HUES6 (cell line): ENCODE data around the gene CNNM4.

ENCODE experiments used
- H3K27ac ChIP-seq: 2 replicates; pipeline ENCODE4 v1.7.0; 2013; ENCODE audit warnings: low read depth, mild to moderate bottlenecking, low read length, inconsistent platforms
- H3K27me3 ChIP-seq: 2 replicates; pipeline ENCODE4 v1.6.1; 2013; ENCODE audit warnings: low read length; ENCODE audit not compliant: control insufficient read depth, insufficient read depth
- H3K36me3 ChIP-seq: 2 replicates; pipeline ENCODE4 v1.6.1; 2013; ENCODE audit warnings: low read length; ENCODE audit not compliant: control insufficient read depth, insufficient read depth
- H3K4me1 ChIP-seq: 2 replicates; pipeline ENCODE4 v1.6.1; 2013; ENCODE audit warnings: low read length; ENCODE audit not compliant: control insufficient read depth, insufficient read depth
- H3K4me3 ChIP-seq: 2 replicates; pipeline ENCODE4 v1.5.1; 2013; ENCODE audit warnings: low read depth, low read length
- H3K9ac ChIP-seq: one replicate; pipeline ENCODE4 v1.6.1; 2013; ENCODE audit warnings: mild to moderate bottlenecking, low read length
- H3K9me3 ChIP-seq: 2 replicates; pipeline ENCODE4 v1.6.1; 2013; ENCODE audit warnings: low read depth, low read length; ENCODE audit not compliant: control insufficient read depth, insufficient read depth

The CNNM4 gene

DNA sequence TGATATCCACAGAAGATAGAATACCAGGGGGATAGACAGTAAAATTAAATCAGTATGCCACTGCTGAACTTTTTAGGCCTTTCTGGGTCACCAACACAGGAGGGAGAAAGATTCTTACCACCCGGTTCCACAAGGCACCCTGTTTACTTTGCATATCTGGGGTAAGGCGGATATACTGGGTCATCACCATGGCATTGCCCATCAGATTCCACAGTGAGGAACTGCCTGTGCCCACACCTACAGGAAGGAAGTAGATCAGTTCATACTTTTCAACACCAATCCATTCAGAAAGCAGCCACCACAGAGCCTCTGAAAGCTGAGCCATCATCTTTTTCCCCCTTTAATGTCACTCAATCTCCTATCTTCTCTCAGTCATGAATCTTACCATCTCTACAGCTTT lies 22.9 kb upstream of the CNNM4 start:
- H3K4me1 ChIP-seq = peaks cover 3% of the 10 kb centered on the region

GRCh38 chr2:96739076-96739632 lies 21.5 kb upstream of the CNNM4 start:
- Histone ChIP-seq H3K27ac (peak overlapping the region; percentile 56; the same call in 1 of the 2 replicates), H3K9ac (peak overlapping the region; percentile 84), H3K4me1 (peaks cover 3% of the 10 kb centered on the region), H3K27me3 (no peaks in the 10 kb centered on the region), H3K4me3 (peak overlapping the region; percentile 97), H3K36me3 (peaks cover 34% of the 10 kb centered on the region), H3K9me3 (no peaks in the 10 kb centered on the region)

More for the DNA sequence above, 22.9 kb upstream of the CNNM4 start:
- Histone ChIP-seq H3K4me3 (no peak overlapping the region), H3K36me3 (peaks cover 47% of the 10 kb centered on the region), H3K9me3 (no peaks in the 10 kb centered on the region), H3K9ac (no peak overlapping the region), H3K27me3 (no peaks in the 10 kb centered on the region), H3K27ac (no peak overlapping the region)

DNA sequence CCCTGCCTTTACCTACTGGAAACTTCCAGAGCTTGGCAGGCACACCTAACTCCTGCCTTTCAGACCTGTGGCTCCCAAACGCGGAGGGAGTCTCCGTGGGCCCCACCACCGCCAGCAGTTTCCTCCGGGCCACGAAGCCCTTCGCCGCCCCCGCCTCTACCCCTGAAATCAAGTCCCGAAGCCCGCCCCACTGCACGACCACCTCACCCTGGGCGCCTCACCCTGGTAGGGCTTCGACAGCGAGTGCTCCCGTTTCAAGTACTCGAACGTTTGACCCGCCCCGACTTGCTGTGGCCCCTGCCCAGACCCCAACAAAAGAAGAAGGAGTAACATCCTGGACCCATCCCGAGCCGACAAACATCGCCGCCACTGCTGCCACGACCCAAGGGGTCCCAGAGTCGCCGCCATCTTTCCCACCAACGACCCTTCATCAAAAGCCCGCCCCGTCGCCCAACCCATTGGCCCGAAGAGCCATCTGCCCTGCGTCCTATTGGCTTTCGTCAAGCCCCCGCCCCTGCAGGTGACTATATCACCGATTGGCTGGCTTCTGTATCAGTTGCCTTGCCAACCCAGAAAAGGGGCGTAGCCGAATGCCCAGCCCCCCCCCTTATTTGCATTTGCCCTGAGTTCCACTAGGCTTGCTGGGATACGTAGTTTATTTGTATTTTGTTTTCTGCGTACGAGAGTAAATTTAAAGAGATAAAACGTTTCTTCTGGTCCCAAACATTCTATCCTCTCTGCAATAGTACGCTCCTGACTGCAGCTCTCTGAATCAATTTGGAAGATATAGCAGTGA lies 20.9 kb upstream of the CNNM4 start, which contains the start of gene LMAN2L:
Gene LMAN2L, minus strand, starts transcription at position 432 of the 796 bp plus-strand sequence. Its CDS starts 24 bp downstream, at position 408.
- Histone ChIP-seq H3K36me3 (peaks cover 27% of the 10 kb centered on the region), H3K9me3 (no peaks in the 10 kb centered on the region), H3K4me1 (peaks cover 3% of the 10 kb centered on the region), H3K27me3 (no peaks in the 10 kb centered on the region), H3K27ac (peak within 1 kb of the TSS; percentile 56; the same call in 1 of the 2 replicates), H3K4me3 (peak within 1 kb of the TSS; percentile 97), H3K9ac (peak within 1 kb of the TSS; percentile 84)

GRCh38 chr2:96747061-96747617 lies 13.6 kb upstream of the CNNM4 start:
- H3K9me3 ChIP-seq = no peaks in the 10 kb centered on the region
- H3K27ac ChIP-seq = no peak overlapping the region
- H3K36me3 ChIP-seq = no peaks in the 10 kb centered on the region
- H3K27me3 ChIP-seq = no peaks in the 10 kb centered on the region
- no peak overlapping the region for H3K9ac ChIP-seq
- H3K4me1 ChIP-seq = no peaks in the 10 kb centered on the region
- no peak overlapping the region for H3K4me3 ChIP-seq

DNA sequence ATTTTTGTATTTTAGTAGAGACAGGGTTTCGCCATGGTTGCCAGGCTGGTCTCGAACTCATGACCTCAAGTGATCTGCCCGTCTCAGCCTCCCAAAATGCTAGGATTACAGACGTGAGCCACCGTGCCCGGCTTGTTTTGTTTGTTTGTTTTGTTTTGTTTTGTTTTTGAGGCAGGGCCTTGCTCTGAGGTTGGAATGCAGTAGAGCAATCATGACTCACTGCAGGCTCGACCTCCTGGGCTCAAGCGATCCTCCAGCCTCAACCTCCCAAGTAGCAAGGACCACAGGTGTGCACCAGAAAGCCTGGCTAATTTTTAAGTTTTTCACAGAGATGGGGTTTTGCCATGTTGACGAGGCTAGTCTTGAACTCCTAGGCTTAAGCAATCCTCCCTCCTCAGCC lies 8.9 kb upstream of the CNNM4 start:
- H3K9me3 ChIP-seq = no peaks in the 10 kb centered on the region
- H3K4me1 ChIP-seq = no peaks in the 10 kb centered on the region
- H3K27me3 ChIP-seq = no peaks in the 10 kb centered on the region
- H3K4me3 ChIP-seq = no peak overlapping the region
- H3K27ac ChIP-seq = no peak overlapping the region
- H3K9ac ChIP-seq = no peak overlapping the region
- no peaks in the 10 kb centered on the region for H3K36me3 ChIP-seq

DNA sequence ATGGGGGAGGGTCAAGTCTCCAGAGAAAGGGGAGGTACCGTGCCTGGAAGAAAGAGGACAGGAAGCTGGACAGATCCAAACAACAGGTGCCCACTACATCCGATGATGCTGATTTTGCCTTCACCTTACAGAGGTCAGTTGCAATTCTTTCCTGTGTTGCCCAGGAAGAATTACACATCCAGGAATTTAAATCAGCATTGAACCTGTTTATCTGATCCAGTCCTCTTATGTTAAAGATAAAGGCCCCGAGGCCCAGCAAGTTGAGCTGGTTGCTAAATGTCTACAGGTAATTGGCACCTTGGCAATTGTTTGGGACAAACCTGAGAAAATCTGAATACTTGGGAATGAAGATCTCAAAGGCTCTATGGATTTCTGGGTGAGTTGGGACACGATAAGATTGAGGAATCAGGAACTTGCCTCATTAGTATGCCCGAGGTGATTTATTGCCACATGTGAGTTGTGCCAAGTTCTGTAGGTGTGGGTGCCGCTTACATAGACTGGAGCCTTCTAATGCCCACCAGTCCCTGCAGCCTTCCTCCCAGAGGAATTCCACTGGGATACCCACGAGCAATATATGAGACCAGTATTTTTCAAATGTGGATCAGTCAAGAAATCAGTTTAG lies 6.9 kb upstream of the CNNM4 start:
- peaks cover under 1% of the 10 kb centered on the region; the same call in 1 of the 2 replicates for H3K4me1 ChIP-seq
- H3K4me3 ChIP-seq = no peak overlapping the region
- H3K36me3 ChIP-seq = no peaks in the 10 kb centered on the region
- no peaks in the 10 kb centered on the region for H3K9me3 ChIP-seq
- no peak overlapping the region for H3K9ac ChIP-seq
- H3K27me3 ChIP-seq = no peaks in the 10 kb centered on the region
- H3K27ac ChIP-seq = no peak overlapping the region

DNA sequence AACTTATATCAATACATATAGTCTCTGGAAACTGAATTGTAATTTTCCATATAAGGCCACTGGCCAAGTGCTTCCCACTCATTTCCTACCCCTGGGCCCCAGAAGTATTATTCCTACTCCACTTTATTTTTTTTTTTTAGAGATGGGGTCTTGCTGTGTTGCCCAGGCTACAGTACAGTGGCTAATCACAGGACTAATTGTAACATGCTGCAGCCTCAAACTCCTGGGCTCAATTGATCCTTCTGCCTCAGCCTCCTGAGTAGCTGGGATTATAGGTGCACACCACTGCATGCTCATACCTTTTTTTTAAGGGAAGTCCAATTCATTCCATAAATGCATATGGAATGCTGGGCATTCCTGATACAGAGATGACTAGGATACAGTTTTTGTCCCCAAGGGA lies 6.4 kb upstream of the CNNM4 start:
- H3K9me3 ChIP-seq = no peaks in the 10 kb centered on the region

GRCh38 chr2:96756788-96757476 lies 3.8 kb upstream of the CNNM4 start:
- Histone ChIP-seq H3K27ac (no peak overlapping the region), H3K9ac (no peak overlapping the region), H3K4me3 (no peak overlapping the region), H3K9me3 (no peaks in the 10 kb centered on the region), H3K36me3 (no peaks in the 10 kb centered on the region), H3K4me1 (peaks cover 26% of the 10 kb centered on the region), H3K27me3 (peaks cover 4% of the 10 kb centered on the region; the same call in 1 of the 2 replicates)

More for the DNA sequence above, 6.4 kb upstream of the CNNM4 start:
- Histone ChIP-seq H3K4me3 (no peak overlapping the region), H3K27ac (no peak overlapping the region), H3K27me3 (no peaks in the 10 kb centered on the region), H3K4me1 (peaks cover 6% of the 10 kb centered on the region), H3K36me3 (no peaks in the 10 kb centered on the region), H3K9ac (no peak overlapping the region)

DNA sequence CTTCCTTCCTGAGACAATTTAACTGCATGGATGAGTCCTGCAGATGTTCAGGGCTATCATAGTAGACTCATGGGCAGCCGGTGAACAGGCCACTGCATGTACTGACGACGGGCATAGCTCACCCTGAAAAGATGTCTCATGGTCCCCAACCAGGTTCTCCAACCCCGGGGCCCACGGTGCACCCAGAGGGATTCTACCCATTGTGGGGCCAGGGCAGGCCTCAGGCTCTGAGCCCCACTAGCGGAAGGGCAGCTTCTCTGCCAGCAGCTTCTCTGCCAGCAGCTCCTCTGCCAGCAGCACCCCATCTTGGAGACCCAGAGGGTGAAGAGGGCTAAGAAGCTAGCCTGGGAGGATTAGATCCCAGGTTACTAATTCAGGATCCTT lies 3.2 kb upstream of the CNNM4 start:
- Histone ChIP-seq H3K27me3 (peaks cover 4% of the 10 kb centered on the region; the same call in 1 of the 2 replicates), H3K4me1 (peaks cover 32% of the 10 kb centered on the region), H3K36me3 (no peaks in the 10 kb centered on the region), H3K27ac (no peak overlapping the region), H3K4me3 (no peak overlapping the region), H3K9ac (no peak overlapping the region), H3K9me3 (no peaks in the 10 kb centered on the region)

DNA sequence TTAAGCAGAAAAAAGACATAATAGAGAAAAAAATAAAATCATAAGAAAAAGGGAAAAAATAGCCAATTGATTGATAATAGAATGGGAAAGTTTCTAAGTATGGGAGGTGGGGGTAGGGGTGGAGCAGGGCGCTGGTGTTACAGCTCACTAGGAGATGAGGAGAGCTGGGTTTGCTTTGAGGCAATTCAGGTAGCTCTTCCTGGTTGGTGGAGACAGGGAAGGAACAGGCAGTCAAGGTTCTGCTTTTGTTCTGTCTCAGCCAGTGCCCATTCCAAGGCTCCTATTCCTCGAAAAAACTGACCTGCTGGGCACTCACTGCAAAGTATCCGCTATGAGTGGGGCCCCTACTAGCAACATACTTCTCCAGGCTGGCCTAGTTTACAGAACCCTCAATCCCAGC lies 1.7 kb upstream of the CNNM4 start:
- Histone ChIP-seq H3K9me3 (no peaks in the 10 kb centered on the region), H3K36me3 (no peaks in the 10 kb centered on the region), H3K4me3 (no peak overlapping the region), H3K27me3 (peaks cover 4% of the 10 kb centered on the region; the same call in 1 of the 2 replicates), H3K27ac (no peak overlapping the region), H3K9ac (no peak overlapping the region), H3K4me1 (peaks cover 46% of the 10 kb centered on the region)
